DND-41 (cell line): Measurements from ENCODE around the gene ZNF492.

ENCODE experiments used
- ATAC-seq: fragments of 200-7000 bp; cut with Tn5 transposase; 3 replicates; pipeline ENCODE4 v1.9.1; 2021; ENCODE audit warnings: low read depth; ENCODE audit not compliant: insufficient read depth
- DNase-seq: peaks from one replicate; pipeline ENCODE4 v3.0.0-alpha.2; 2020
- H2AFZ ChIP-seq: 2 replicates; pipeline ENCODE4 v1.6.0; 2012; ENCODE audit warnings: low read depth, low read length
- H3K27ac ChIP-seq: 2 replicates; pipeline ENCODE4 v1.5.1; 2012; ENCODE audit warnings: low read length, inconsistent platforms
- H3K27me3 ChIP-seq: fragments of 200-600 bp; sonication (generic); 2 replicates; pipeline ENCODE4 v1.6.0; 2012; ENCODE audit warnings: low read length, mild to moderate bottlenecking, inconsistent platforms; ENCODE audit not compliant: insufficient read depth, poor library complexity
- H3K36me3 ChIP-seq: 2 replicates; pipeline ENCODE4 v1.5.1; 2012; ENCODE audit warnings: low read length, inconsistent platforms; ENCODE audit not compliant: insufficient read depth
- H3K4me1 ChIP-seq: 2 replicates; pipeline ENCODE4 v1.5.1; 2012; ENCODE audit warnings: mild to moderate bottlenecking, low read length; ENCODE audit not compliant: insufficient read depth
- H3K4me2 ChIP-seq: 2 replicates; pipeline ENCODE4 v1.6.0; 2012; ENCODE audit warnings: mild to moderate bottlenecking, moderate library complexity, low read length, inconsistent platforms; ENCODE audit not compliant: insufficient read depth
- H3K4me3 ChIP-seq, 2 experiments: fragments of 200-600 bp in 1 of 2; shearing (Covaris generic) in 1 of 2; 2 replicates each; pipeline ENCODE4 v1.5.1; 2012 to 2016; ENCODE audit warnings: inconsistent platforms in 2 of 2, low read length in 2 of 2, mild to moderate bottlenecking in 2 of 2, low read depth in 1 of 2, moderate library complexity in 1 of 2
- H3K79me2 ChIP-seq: 2 replicates; pipeline ENCODE4 v1.6.0; 2012; ENCODE audit warnings: low read length, inconsistent platforms; ENCODE audit not compliant: insufficient read depth
- H3K9ac ChIP-seq: 2 replicates; pipeline ENCODE4 v1.6.0; 2012; ENCODE audit warnings: low read depth, mild to moderate bottlenecking, inconsistent platforms, low read length, moderate library complexity
- H3K9me3 ChIP-seq: 2 replicates; pipeline ENCODE4 v1.5.1; 2012; ENCODE audit warnings: low read length, moderate library complexity, mild to moderate bottlenecking, inconsistent platforms; ENCODE audit not compliant: insufficient read depth, severe bottlenecking
- H4K20me1 ChIP-seq: 2 replicates; pipeline ENCODE4 v1.6.0; 2012; ENCODE audit warnings: low read length; ENCODE audit not compliant: insufficient read depth
- EZH2 ChIP-seq: IDR thresholded peaks from 3 replicates; pipeline ENCODE4 v1.6.1; 2012; ENCODE audit warnings: borderline replicate concordance, low read depth, mild to moderate bottlenecking, moderate library complexity, low read length, inconsistent platforms; ENCODE audit not compliant: severe bottlenecking
- TF ChIP-seq, protein P1 (sequence below): IDR thresholded peaks from 2 replicates; pipeline ENCODE4 v1.5.1; 2012; ENCODE audit warnings: borderline replicate concordance, low read length, moderate library complexity, mild to moderate bottlenecking; ENCODE audit not compliant: poor library complexity, severe bottlenecking; ENCODE audit errors: extremely low read depth

ZNF492 gene

DNA sequence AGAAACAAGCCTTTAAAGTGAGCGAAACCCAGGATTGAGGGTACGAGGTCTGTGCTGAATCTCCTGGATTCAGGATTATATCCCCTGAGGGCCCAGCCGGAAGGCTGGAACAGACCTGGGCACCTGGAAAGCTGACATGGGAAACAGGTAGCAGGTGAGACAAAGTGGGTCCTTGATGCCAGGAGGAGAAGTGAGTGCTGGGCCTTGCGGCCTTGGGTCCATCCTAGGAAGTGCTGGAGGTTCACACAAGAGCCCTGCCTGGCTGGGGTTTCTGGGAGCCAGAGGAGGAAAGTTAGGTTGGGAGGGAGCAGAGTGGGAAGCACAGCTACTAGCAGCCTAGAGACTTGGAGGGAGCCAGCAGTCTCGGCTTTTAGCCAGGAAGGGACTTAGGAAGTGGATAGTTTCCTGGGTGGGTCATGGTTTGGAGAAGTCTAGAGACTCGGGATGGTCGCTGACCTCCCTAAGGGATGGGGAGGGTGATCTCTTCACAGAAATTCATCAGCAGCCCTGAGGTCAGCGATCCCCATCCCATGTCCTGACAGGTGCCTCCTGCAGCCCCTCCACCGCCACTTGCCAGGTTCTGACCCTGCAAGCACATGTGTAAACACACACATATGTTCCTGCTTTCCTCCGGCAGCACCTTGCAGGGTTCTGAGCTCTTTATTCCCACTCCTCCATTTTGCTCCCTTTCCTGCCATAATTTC is 29.4 kb upstream of the ZNF492 start:
- Histone ChIP-seq H3K4me2 (no peak overlapping the region), H2AFZ (no peak overlapping the region), H4K20me1 (no peaks in the 10 kb centered on the region), H3K27ac (no peak overlapping the region), H3K27me3 (no peaks in the 10 kb centered on the region), H3K4me1 (no peaks in the 10 kb centered on the region), H3K4me3 (no peak overlapping the region), H3K9ac (no peak overlapping the region), H3K79me2 (no peaks in the 10 kb centered on the region), H3K36me3 (no peaks in the 10 kb centered on the region), H3K9me3 (peaks cover 14% of the 10 kb centered on the region)
- DNase-seq (no peak), ATAC-seq (no peak)
- TF ChIP-seq EZH2 = no peak
- TF ChIP-seq, protein P1, sequence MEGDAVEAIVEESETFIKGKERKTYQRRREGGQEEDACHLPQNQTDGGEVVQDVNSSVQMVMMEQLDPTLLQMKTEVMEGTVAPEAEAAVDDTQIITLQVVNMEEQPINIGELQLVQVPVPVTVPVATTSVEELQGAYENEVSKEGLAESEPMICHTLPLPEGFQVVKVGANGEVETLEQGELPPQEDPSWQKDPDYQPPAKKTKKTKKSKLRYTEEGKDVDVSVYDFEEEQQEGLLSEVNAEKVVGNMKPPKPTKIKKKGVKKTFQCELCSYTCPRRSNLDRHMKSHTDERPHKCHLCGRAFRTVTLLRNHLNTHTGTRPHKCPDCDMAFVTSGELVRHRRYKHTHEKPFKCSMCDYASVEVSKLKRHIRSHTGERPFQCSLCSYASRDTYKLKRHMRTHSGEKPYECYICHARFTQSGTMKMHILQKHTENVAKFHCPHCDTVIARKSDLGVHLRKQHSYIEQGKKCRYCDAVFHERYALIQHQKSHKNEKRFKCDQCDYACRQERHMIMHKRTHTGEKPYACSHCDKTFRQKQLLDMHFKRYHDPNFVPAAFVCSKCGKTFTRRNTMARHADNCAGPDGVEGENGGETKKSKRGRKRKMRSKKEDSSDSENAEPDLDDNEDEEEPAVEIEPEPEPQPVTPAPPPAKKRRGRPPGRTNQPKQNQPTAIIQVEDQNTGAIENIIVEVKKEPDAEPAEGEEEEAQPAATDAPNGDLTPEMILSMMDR = no peak

DNA sequence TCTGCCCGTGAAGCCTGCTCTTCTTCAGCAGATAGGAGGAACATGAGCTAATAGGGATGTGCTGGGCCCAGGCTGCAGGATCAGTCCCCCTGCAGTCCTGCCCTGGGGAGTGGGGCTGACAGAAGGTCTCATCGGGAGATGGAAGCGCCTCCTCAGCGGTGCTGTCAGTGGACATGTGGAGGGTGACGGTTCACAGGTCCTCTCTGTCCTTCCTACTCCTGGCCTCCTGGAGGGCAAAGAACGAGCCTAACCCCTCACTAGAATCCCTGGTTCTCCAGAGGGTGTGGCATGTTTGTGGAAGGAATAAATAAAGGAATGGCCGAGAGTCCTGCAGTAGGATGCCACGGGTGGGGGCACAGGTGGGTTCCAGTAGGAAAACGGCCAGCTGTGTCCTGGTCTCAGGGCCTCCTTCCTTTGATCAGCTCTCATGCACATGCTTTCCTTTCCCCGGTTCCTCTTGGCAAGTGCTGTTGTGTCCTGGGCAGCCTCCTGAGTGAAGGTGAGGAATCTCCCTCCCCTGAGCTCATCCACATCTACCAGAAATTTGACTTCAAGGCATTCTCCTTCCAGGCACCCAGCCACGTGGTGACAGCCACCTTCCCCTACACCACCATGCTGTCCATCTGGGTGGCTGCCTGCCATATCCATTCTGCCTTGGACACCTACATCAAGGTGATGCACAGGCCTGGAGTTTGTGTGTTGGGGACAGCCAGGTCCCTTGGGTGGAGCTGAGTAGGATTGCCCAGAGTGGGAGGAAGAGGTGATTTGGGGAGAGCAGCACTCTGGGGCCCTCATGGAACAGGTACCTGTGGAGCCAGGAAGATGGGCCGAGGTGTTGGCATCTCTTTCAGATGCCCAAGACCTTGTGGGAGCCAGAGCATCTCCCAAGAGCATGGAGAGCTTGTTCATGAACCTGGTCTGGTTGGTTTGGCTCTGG is 28.6 kb upstream of the ZNF492 start:
- Histone ChIP-seq H3K36me3 (no peaks in the 10 kb centered on the region), H3K27ac (no peak overlapping the region), H3K4me3 (no peak overlapping the region), H3K9me3 (peaks cover 10% of the 10 kb centered on the region), H3K9ac (no peak overlapping the region), H3K4me1 (no peaks in the 10 kb centered on the region), H2AFZ (no peak overlapping the region), H3K27me3 (no peaks in the 10 kb centered on the region), H3K79me2 (no peaks in the 10 kb centered on the region), H3K4me2 (no peak overlapping the region), H4K20me1 (no peaks in the 10 kb centered on the region)
- no peak for DNase-seq
- ATAC-seq = no peak
- TF ChIP-seq, protein P1 = no peak
- no peak for TF ChIP-seq EZH2

GRCh38 chr19:22606212-22606553 is 27.9 kb upstream of the ZNF492 start:
- Histone ChIP-seq H3K27ac (no peak overlapping the region), H3K9ac (no peak overlapping the region), H3K4me3 (no peak overlapping the region), H3K4me2 (no peak overlapping the region), H3K27me3 (no peaks in the 10 kb centered on the region), H3K79me2 (no peaks in the 10 kb centered on the region), H2AFZ (no peak overlapping the region), H4K20me1 (no peaks in the 10 kb centered on the region), H3K36me3 (no peaks in the 10 kb centered on the region), H3K4me1 (no peaks in the 10 kb centered on the region), H3K9me3 (peaks cover 6% of the 10 kb centered on the region)
- TF ChIP-seq, protein P1 = no peak
- TF ChIP-seq EZH2 = no peak
- ATAC-seq (no peak), DNase-seq (no peak)
